Astrocyte (in vitro differentiated cells and primary cell): ENCODE measurements around the gene CACHD1. TPM values are rescaled to one million over a fixed set of nuclear protein-coding genes. Genes with fewer than 3 reads are reported as not detected.

Experiments
- DNase-seq: peaks from one replicate; pipeline ENCODE4 v3.0.0-alpha.2; 2010; ENCODE audit warnings: low read depth
- FAIRE-seq: peaks from 2 replicates; lab custom pipeline; 2011; peaks lifted over from hg19 to GRCh38; lab: Jason Lieb, UNC
- H2AFZ ChIP-seq: 2 replicates; pipeline ENCODE4 v1.6.0; 2012; ENCODE audit warnings: low read depth, low read length, inconsistent platforms
- H3K27ac ChIP-seq: 2 replicates; pipeline ENCODE4 v1.5.1; 2011; ENCODE audit warnings: low read depth, low read length, inconsistent platforms
- H3K27me3 ChIP-seq: 2 replicates; pipeline ENCODE4 v1.6.0; 2011; ENCODE audit warnings: low read length, inconsistent platforms; ENCODE audit not compliant: insufficient read depth
- H3K36me3 ChIP-seq: 2 replicates; pipeline ENCODE4 v1.5.1; 2011; ENCODE audit warnings: low read length, inconsistent platforms; ENCODE audit not compliant: insufficient read depth
- H3K4me1 ChIP-seq: 2 replicates; pipeline ENCODE4 v1.5.1; 2011; ENCODE audit warnings: low read length, inconsistent platforms; ENCODE audit not compliant: insufficient read depth
- H3K4me2 ChIP-seq: 2 replicates; pipeline ENCODE4 v1.6.0; 2012; ENCODE audit warnings: low read length, inconsistent platforms
- H3K4me3 ChIP-seq: 2 replicates; pipeline ENCODE4 v1.5.1; 2011; ENCODE audit warnings: low read depth, mild to moderate bottlenecking, low read length, inconsistent platforms; ENCODE audit not compliant: insufficient read depth
- H3K79me2 ChIP-seq: 2 replicates; pipeline ENCODE4 v1.6.0; 2012; ENCODE audit warnings: mild to moderate bottlenecking, low read length, inconsistent platforms; ENCODE audit not compliant: insufficient read depth
- H3K9ac ChIP-seq: 2 replicates; pipeline ENCODE4 v1.6.0; 2012; ENCODE audit warnings: mild to moderate bottlenecking, low read length, inconsistent platforms
- H3K9me3 ChIP-seq: 2 replicates; pipeline ENCODE4 v1.5.1; 2012; ENCODE audit warnings: low read depth, mild to moderate bottlenecking, low read length, inconsistent platforms; ENCODE audit not compliant: insufficient read depth
- H4K20me1 ChIP-seq: 2 replicates; pipeline ENCODE4 v1.6.0; 2012; ENCODE audit warnings: low read length, inconsistent platforms; ENCODE audit not compliant: insufficient read depth
- H3K27ac Mint-ChIP-seq: one replicate; pipeline ENCODE4 v1.8.0; 2021; ENCODE audit warnings: mild to moderate bottlenecking, mixed read lengths; ENCODE audit not compliant: unreplicated experiment
- H3K27me3 Mint-ChIP-seq: one replicate; pipeline ENCODE4 v1.8.0; 2021; ENCODE audit warnings: low read depth, mixed read lengths; ENCODE audit not compliant: unreplicated experiment
- H3K36me3 Mint-ChIP-seq: one replicate; pipeline ENCODE4 v1.8.0; 2021; ENCODE audit warnings: low read depth, mixed read lengths; ENCODE audit not compliant: unreplicated experiment
- H3K4me1 Mint-ChIP-seq: one replicate; pipeline ENCODE4 v1.8.0; 2021; ENCODE audit warnings: low read depth, mixed read lengths; ENCODE audit not compliant: unreplicated experiment
- H3K4me3 Mint-ChIP-seq: one replicate; pipeline ENCODE4 v1.8.0; 2021; ENCODE audit warnings: mild to moderate bottlenecking, moderate library complexity, mixed read lengths; ENCODE audit not compliant: unreplicated experiment
- H3K9me3 Mint-ChIP-seq: one replicate; pipeline ENCODE4 v1.8.0; 2021; ENCODE audit warnings: mild to moderate bottlenecking, mixed read lengths; ENCODE audit not compliant: unreplicated experiment
- CTCF ChIP-seq: IDR thresholded peaks from 2 replicates; pipeline ENCODE4 v1.5.1; 2011; ENCODE audit warnings: low read depth, mild to moderate bottlenecking, inconsistent platforms, low read length, moderate library complexity; ENCODE audit not compliant: insufficient read depth
- EZH2 ChIP-seq: IDR thresholded peaks from 2 replicates; pipeline ENCODE4 v1.6.1; 2012; ENCODE audit warnings: mild to moderate bottlenecking, low read length, inconsistent platforms; ENCODE audit not compliant: insufficient read depth
- total RNA-seq: library from RNA; stranded (reverse); gene quantifications from 2 replicates; pipeline ENCODE4 v1.2.1, GENCODE V29; 2021

The CACHD1 gene
- total RNA-seq, 1 donor from 2014 or later: 21.2 TPM

GRCh38 chr1:64705591-64705990 is 235.7 kb downstream of the CACHD1 start:
- Histone ChIP-seq H2AFZ (no peak overlapping the region), H3K4me1 (no peaks in the 10 kb centered on the region), H3K9ac (no peak overlapping the region), H3K79me2 (no peaks in the 10 kb centered on the region), H3K27ac (no peak overlapping the region), H3K9me3 (no peaks in the 10 kb centered on the region), H4K20me1 (no peaks in the 10 kb centered on the region), H3K4me3 (no peak overlapping the region), H3K36me3 (no peaks in the 10 kb centered on the region), H3K4me2 (no peak overlapping the region), H3K27me3 (no peaks in the 10 kb centered on the region)
- Mint-ChIP-seq H3K27me3 (no peaks in the 10 kb centered on the region), H3K36me3 (no peaks in the 10 kb centered on the region), H3K27ac (no peak overlapping the region), H3K9me3 (no peaks in the 10 kb centered on the region), H3K4me1 (no peaks in the 10 kb centered on the region), H3K4me3 (no peak overlapping the region)
- TF ChIP-seq EZH2: no peak
- no peak for TF ChIP-seq CTCF
- DNase-seq (no peak), FAIRE-seq (no peak)

GRCh38 chr1:64711266-64711665 is 241.3 kb downstream of the CACHD1 start:
- Histone ChIP-seq H3K36me3 (no peaks in the 10 kb centered on the region), H3K9me3 (no peaks in the 10 kb centered on the region), H3K9ac (no peak overlapping the region), H3K4me2 (no peak overlapping the region), H3K27ac (no peak overlapping the region), H3K79me2 (no peaks in the 10 kb centered on the region), H4K20me1 (no peaks in the 10 kb centered on the region), H3K27me3 (peaks cover 2% of the 10 kb centered on the region), H2AFZ (no peak overlapping the region), H3K4me1 (no peaks in the 10 kb centered on the region), H3K4me3 (no peak overlapping the region)
- H3K4me1 Mint-ChIP-seq: no peaks in the 10 kb centered on the region
- H3K36me3 Mint-ChIP-seq: no peaks in the 10 kb centered on the region
- H3K27me3 Mint-ChIP-seq: peaks cover 4% of the 10 kb centered on the region
- H3K27ac Mint-ChIP-seq: no peak overlapping the region
- no peak for TF ChIP-seq CTCF
- no peak for TF ChIP-seq EZH2
- DNase-seq: no peak
- FAIRE-seq: no peak
- H3K4me3 Mint-ChIP-seq: no peak overlapping the region
- no peaks in the 10 kb centered on the region for H3K9me3 Mint-ChIP-seq

- Mint-ChIP-seq H3K27me3 (peaks cover 4% of the 10 kb centered on the region), H3K4me1 (no peaks in the 10 kb centered on the region), H3K36me3 (no peaks in the 10 kb centered on the region), H3K27ac (no peak overlapping the region), H3K4me3 (no peak overlapping the region), H3K9me3 (no peaks in the 10 kb centered on the region)
- Histone ChIP-seq H3K9me3 (no peaks in the 10 kb centered on the region), H3K9ac (no peak overlapping the region), H3K4me1 (no peaks in the 10 kb centered on the region), H3K36me3 (no peaks in the 10 kb centered on the region), H3K4me2 (no peak overlapping the region), H2AFZ (no peak overlapping the region), H4K20me1 (no peaks in the 10 kb centered on the region), H3K27me3 (peaks cover 2% of the 10 kb centered on the region), H3K79me2 (no peaks in the 10 kb centered on the region), H3K27ac (no peak overlapping the region), H3K4me3 (no peak overlapping the region)
- TF ChIP-seq CTCF (no peak), EZH2 (no peak)
- DNase-seq: no peak
- FAIRE-seq: no peak
Observed at GRCh38 chr1:64712049-64712448, 242.1 kb downstream of the CACHD1 start.
